HG02759 (cell line): ENCODE measurements around the gene BAK1.
"Not testable (repeated sequence)": the region's sequence is repeated elsewhere in the genome, so short reads cannot be mapped to it uniquely, and the experiment has no call there.

ENCODE experiments used
- ATAC-seq: cut with Tn5 transposase; IDR thresholded peaks from one replicate; pipeline ENCODE4 v1.9.1; 2021; ENCODE audit warnings: mild to moderate bottlenecking, moderate library complexity; ENCODE audit not compliant: unreplicated experiment

The BAK1 gene

DNA sequence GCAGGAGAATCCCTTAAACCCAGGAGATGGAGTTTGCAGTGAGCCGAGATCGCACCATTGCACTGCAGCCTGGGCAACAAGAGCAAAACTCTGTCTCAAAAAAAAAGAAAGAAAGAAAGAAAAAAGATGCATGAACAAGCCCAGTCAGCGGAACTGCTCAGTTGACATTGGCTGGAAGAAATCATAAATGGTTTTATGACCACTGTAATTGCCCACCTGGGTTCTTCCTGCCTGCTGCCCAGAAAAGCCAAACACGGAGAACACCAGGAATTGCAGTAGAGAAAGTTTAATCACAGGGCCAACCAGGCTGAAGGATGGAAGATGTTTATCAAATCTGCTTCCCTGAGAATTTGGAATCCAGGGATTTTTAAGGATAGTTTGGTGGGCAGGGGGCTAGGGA, 22.7 kb downstream of the BAK1 start:
- ATAC-seq: no peak

DNA sequence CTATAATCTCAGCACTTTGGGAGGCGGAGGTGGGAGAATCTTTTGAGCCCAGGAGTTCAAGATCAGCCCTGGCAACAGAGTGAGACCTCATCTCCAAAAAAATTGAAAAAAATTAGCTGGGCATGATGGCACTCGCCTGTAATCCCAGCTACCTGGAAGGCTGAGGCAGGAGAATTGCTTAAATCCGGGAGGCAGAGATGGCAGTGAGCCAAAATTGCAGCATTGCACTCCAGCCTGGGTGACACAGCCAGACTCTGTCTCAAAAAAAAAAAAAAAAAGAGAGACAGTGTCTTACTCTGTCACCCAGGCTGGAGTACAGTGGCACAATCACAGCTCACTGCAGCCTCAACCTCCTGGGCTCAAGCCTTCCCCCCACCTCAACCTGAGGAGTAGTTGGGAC, 27.2 kb downstream of the BAK1 start:
- ATAC-seq: not testable (repeated sequence)

DNA sequence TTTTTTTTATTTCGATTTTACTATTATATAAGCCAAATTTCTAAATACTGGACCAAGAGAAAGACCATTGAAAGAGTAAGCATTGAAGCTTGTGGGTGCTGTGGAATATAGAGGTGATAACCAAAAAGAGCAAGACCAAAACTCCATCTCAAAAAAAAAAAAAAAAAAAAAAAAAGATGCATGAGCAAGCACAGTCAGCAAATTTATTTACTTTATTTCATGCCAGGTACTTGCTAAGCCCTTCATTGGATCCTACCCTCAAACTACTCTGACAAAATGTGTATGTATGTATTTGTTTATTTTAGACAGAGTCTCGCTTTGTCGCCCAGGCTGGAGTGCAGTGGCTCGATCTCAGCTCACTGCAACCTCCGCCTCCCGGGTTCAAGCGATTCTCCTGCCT, 27.8 kb downstream of the BAK1 start:
- no peak for ATAC-seq

DNA sequence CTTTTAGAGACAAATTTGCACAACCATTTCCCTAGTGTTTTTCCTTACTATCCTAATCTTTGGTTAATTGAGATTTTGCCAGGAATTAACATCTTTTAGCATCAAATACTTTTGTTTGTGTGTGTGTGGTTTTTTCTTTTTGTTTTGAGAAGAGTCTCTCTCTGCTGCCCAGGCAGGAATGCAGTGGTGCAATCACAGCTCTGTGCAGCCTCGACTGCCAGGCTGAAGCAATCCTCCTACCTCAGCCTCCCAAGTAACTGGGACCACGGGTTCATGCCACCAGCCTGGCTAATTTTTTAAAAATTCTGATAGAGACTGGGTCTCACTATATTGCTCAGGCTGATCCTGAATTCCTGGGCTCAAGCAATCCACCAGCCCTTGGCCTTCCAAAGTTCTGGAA, 28.5 kb downstream of the BAK1 start:
- ATAC-seq: no peak

GRCh38 chr6:33549896-33550295, 30.2 kb downstream of the BAK1 start:
- ATAC-seq: no peak

- ATAC-seq: no peak
These were observed 30.9 kb downstream of the BAK1 start for GRCh38 chr6:33549196-33549595.

GRCh38 chr6:33547499-33547898, 32.6 kb downstream of the BAK1 start:
- no peak for ATAC-seq

- ATAC-seq: no peak
These were observed 33.3 kb downstream of the BAK1 start for GRCh38 chr6:33546766-33547165.

DNA sequence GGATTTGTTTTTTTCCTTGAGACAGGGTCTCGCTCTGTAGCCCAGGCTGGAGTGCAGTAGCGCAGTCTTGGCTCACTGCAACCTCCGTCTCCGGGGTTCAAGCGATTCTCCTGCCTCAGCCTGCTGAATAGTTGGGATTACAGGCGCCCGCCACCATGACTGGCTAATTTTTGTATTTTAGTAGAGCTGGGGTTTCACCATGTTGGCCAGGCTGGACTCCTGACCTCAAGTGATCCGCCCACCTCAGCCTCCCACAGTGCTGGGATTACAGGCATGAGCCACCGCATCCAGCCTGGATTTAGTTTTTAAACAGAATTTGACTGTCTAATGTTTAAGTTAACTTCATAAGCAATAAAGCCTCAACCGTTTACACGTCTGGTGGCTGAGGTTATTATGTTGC, 34.8 kb downstream of the BAK1 start:
- ATAC-seq: not testable (repeated sequence)

DNA sequence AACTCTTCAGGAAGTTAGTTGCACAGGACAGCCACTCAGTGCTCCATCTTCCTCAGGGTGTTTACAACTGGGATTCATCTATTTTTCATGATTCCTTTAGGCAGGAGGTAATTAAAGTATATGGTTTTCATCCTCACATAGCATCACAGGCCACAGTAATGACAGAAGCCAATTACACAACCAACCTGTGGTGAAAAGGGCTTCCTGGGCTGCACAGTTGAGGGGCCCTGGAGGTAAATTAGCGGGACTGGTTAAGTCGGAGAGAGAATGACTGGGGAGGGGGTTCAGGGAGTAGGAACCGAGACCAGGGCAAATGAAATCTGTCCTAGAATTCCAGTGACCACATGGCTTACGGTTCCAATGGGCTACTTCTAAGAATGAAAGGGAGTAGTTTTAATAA, 37.0 kb downstream of the BAK1 start:
- no peak for ATAC-seq

- ATAC-seq: no peak
These were observed 39.3 kb downstream of the BAK1 start for GRCh38 chr6:33540768-33541167.

DNA sequence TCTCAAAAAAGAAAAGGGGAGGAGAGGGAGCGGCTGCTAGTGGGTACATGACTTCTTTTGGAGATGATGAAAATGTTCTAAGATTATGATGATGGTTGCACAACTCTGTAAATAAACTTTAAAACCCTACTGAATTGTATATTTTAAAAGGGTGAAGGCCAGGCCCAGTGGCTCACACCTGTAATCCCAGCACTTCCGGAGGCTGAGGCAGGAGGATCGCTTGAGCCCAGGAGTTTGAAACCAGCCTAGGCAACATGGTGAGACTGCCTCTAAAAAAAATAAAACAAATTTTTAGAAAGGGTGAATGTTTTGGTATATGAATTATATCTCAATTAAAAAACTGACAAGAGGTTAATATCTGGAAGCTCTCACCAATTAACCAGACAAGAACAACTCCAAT, 45.4 kb downstream of the BAK1 start:
- ATAC-seq: no peak

DNA sequence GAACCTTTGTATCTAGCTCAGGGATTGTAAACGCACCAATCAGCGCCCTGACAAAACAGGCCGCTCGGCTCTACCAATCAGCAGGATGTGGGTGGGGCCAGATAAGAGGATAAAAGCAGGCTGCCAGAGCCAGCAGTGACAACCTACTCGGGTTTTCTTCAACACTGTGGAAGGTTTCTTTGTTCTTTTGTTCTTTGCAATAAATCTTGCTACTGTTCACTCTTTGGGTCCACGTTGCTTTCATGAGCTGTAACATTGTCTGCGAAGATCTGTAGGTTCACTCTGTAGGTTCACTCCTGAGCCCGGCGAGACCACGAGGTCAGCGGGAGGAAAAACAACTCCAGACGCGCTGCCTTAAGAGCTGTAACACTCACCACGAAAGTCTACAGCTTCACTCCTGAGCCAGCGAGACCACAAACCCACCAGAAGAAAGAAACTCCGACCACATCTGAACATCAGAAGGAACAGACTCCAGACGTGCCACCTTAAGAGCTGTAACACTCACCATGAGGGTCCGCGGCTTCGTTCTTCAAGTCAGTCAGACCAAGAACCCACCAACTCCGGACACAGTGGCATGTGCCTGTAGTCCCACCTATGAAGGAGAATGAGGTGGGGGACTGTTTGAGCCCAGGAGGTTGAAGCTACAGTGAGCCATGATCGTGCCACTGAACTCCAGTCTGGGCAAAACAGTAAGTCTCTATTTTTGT, 46.8 kb downstream of the BAK1 start:
- ATAC-seq: not testable (repeated sequence)

- not testable (repeated sequence) for ATAC-seq
These were observed 47.6 kb downstream of the BAK1 start for GRCh38 chr6:33532431-33532830.

GRCh38 chr6:33530617-33531016, 49.5 kb downstream of the BAK1 start:
- not testable (repeated sequence) for ATAC-seq
